CD14-positive monocyte (primary cell): ENCODE measurements around the gene COL25A1. TPM values are rescaled to one million over a fixed set of nuclear protein-coding genes. Genes with fewer than 3 reads are reported as not detected.

Experiments
- DNase-seq, 3 donors: peaks; one replicate each; pipeline ENCODE4 v3.0.0-alpha.2; 2011 to 2022
- H2AFZ ChIP-seq: 2 replicates; pipeline ENCODE4 v1.6.0; 2012; ENCODE audit warnings: mild to moderate bottlenecking, low read depth, low read length, inconsistent platforms; ENCODE audit not compliant: insufficient read depth, poor library complexity, severe bottlenecking
- H3K27ac ChIP-seq, 2 donors: 1 replicate in 1 of 2; 2 replicates in 1 of 2; pipeline ENCODE4 v1.5.1; 2012 to 2013; ENCODE audit warnings: low read length in 2 of 2, control low read depth in 1 of 2, inconsistent platforms in 1 of 2, low read depth in 1 of 2, mild to moderate bottlenecking in 1 of 2
- H3K27me3 ChIP-seq, 2 donors: one replicate each; pipeline versions ENCODE4 v1.6.0 to v1.6.1; 2011 to 2013; ENCODE audit warnings: low read length in 2 of 2; ENCODE audit not compliant: control insufficient read depth in 2 of 2, insufficient read depth in 2 of 2
- H3K36me3 ChIP-seq, 2 donors: replicated peaks in 1 of 2; 1 replicate in 1 of 2; 2 replicates in 1 of 2; pipeline versions ENCODE4 v1.5.1 to v1.6.1; 2012 to 2013; ENCODE audit warnings: low read length in 2 of 2, control low read depth in 1 of 2, inconsistent platforms in 1 of 2, mild to moderate bottlenecking in 1 of 2; ENCODE audit not compliant: insufficient read depth in 2 of 2, control insufficient read depth in 1 of 2
- H3K4me1 ChIP-seq, 2 donors: 1 replicate in 1 of 2; 2 replicates in 1 of 2; pipeline versions ENCODE4 v1.5.1 to v1.6.1; 2012 to 2013; ENCODE audit warnings: low read length in 2 of 2, control low read depth in 1 of 2, inconsistent platforms in 1 of 2, mild to moderate bottlenecking in 1 of 2, moderate library complexity in 1 of 2; ENCODE audit not compliant: insufficient read depth in 2 of 2, control insufficient read depth in 1 of 2
- H3K4me2 ChIP-seq: replicated peaks from 2 replicates; pipeline ENCODE3; 2012; ENCODE audit warnings: low read length, moderate library complexity, mild to moderate bottlenecking; ENCODE audit not compliant: poor library complexity, severe bottlenecking; ENCODE audit errors: extremely low read depth
- H3K4me3 ChIP-seq, 3 experiments: fragments of 200-600 bp in 1 of 3; sonication (generic) in 1 of 3; replicated peaks in 1 of 3; 1 replicate in 2 of 3; 2 replicates in 1 of 3; pipeline ENCODE4 v1.5.1; 2011 to 2013; ENCODE audit warnings: low read length in 3 of 3, mild to moderate bottlenecking in 3 of 3, control low read depth in 2 of 3, low read depth in 2 of 3, inconsistent platforms in 1 of 3, moderate library complexity in 1 of 3
- H3K79me2 ChIP-seq: 2 replicates; pipeline ENCODE4 v1.6.0; 2012; ENCODE audit warnings: mild to moderate bottlenecking, control low read depth, inconsistent platforms, low read length, moderate library complexity; ENCODE audit not compliant: insufficient read depth
- H3K9ac ChIP-seq: 2 replicates; pipeline ENCODE4 v1.6.0; 2017; ENCODE audit warnings: low read length, mild to moderate bottlenecking; ENCODE audit not compliant: insufficient read depth, poor library complexity, severe bottlenecking
- H3K9me3 ChIP-seq, 2 donors: replicated peaks in 1 of 2; 1 replicate in 1 of 2; 2 replicates in 1 of 2; pipeline versions ENCODE4 v1.5.1 to v1.6.1; 2012 to 2013; ENCODE audit warnings: low read length in 2 of 2, control low read depth in 1 of 2; ENCODE audit not compliant: control insufficient read depth in 1 of 2, insufficient read depth in 1 of 2
- H4K20me1 ChIP-seq: 2 replicates; pipeline ENCODE4 v1.6.0; 2012; ENCODE audit warnings: mild to moderate bottlenecking, low read length, control low read depth, moderate library complexity; ENCODE audit not compliant: insufficient read depth
- H3K27ac Mint-ChIP-seq, 7 donors: one replicate each; pipeline ENCODE4 v1.8.0; 2020; ENCODE audit warnings: mild to moderate bottlenecking in 7 of 7, mixed read lengths in 7 of 7, moderate library complexity in 6 of 7, inconsistent platforms in 2 of 7
- H3K27me3 Mint-ChIP-seq, 3 donors: one replicate each; pipeline ENCODE4 v1.8.0; 2021 to 2022; ENCODE audit warnings: low read depth in 3 of 3, mild to moderate bottlenecking in 3 of 3, mixed read lengths in 3 of 3, moderate library complexity in 3 of 3, inconsistent platforms in 1 of 3
- H3K36me3 Mint-ChIP-seq, 2 donors: one replicate each; pipeline ENCODE4 v1.8.0; 2020; ENCODE audit warnings: mixed read lengths in 2 of 2, inconsistent platforms in 1 of 2, mild to moderate bottlenecking in 1 of 2
- H3K4me1 Mint-ChIP-seq: one replicate; pipeline ENCODE4 v1.8.0; 2020; ENCODE audit warnings: mild to moderate bottlenecking, mixed read lengths
- H3K4me3 Mint-ChIP-seq, 2 donors: one replicate each; pipeline ENCODE4 v1.8.0; 2020; ENCODE audit warnings: mild to moderate bottlenecking in 2 of 2, mixed read lengths in 2 of 2, moderate library complexity in 1 of 2
- H3K9me3 Mint-ChIP-seq, 7 donors: one replicate each; pipeline ENCODE4 v1.8.0; 2020 to 2022; ENCODE audit warnings: mixed read lengths in 7 of 7, mild to moderate bottlenecking in 6 of 7, moderate library complexity in 6 of 7, inconsistent platforms in 2 of 7
- WGBS: methylation state at CpG from one replicate; pipeline ENCODE4 v1.1.5; 2013; ENCODE audit warnings: missing lambda C conversion rate; ENCODE audit not compliant: insufficient coverage; 5-methylcytosine and 5-hydroxymethylcytosine counted together
- intact Hi-C, 2 donors: fragments of 100-400 bp; cut with micrococcal nuclease; formaldehyde crosslinking; loops; one replicate each; pipeline versions ENCODE4 v1.15.0 to v1.15.1; 2023
- polyA plus RNA-seq, 3 donors: library from polyadenylated mRNA; depleted of rRNA in 1 of 3; unstranded in 2 of 3; stranded (reverse) in 1 of 3; fragments of 300-500 nt in 2 of 3; fragments of >200 nt in 1 of 3; fragmentation: Illumina TruSeq in 2 of 3; gene quantifications; 1 replicate in 2 of 3; 2 replicates in 1 of 3; pipeline ENCODE4 v1.2.3, GENCODE V29; 2012 to 2021
- TF ChIP-seq, protein P1 (sequence below): fragments of 200-600 bp; IDR thresholded peaks from one replicate; pipeline ENCODE4 v1.8.0; 2022; ENCODE audit warnings: antibody characterized with exemption, mild to moderate bottlenecking

COL25A1 gene
- polyA plus RNA-seq, 3 donors = not detected

DNA sequence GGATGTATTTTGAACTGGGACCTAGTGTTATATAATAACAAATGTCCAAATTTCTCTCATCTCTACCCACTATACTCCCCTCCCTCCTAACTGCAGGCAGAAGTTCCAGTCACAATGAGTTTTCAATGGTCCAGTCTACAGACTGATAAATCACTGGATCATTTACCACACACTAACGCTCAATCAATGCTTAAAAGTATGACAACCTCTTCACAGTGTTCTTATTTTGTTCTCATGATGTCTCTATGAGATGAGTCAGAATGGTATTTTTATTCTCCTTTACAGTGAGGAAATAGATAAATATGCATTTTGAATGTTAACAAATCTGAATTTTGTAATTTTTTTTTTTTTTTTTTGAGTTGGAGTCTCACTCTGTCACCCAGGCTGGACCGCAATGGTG lies 455.9 kb downstream of the COL25A1 start:
- Histone ChIP-seq H3K9me3 (no peaks in the 10 kb centered on the region), H3K4me1 (no peaks in the 10 kb centered on the region), H3K27me3 (no peaks in the 10 kb centered on the region), H4K20me1 (no peaks in the 10 kb centered on the region), H3K27ac (no peak overlapping the region), H3K9ac (no peak overlapping the region), H2AFZ (no peak overlapping the region), H3K36me3 (no peaks in the 10 kb centered on the region), H3K4me3 (no peak overlapping the region), H3K79me2 (no peaks in the 10 kb centered on the region), H3K4me2 (no peak overlapping the region)
- no peaks in the 10 kb centered on the region for H3K36me3 Mint-ChIP-seq
- no peak overlapping the region for H3K27ac Mint-ChIP-seq
- peaks cover 0 to 4% (median 0%) of the 10 kb centered on the region in 3 donors for H3K27me3 Mint-ChIP-seq
- intact Hi-C loops = no loop called here
- H3K9me3 Mint-ChIP-seq = no peaks in the 10 kb centered on the region
- no peaks in the 10 kb centered on the region for H3K4me1 Mint-ChIP-seq
- H3K4me3 Mint-ChIP-seq = no peak overlapping the region
- no peak for DNase-seq
- TF ChIP-seq, protein P1, sequence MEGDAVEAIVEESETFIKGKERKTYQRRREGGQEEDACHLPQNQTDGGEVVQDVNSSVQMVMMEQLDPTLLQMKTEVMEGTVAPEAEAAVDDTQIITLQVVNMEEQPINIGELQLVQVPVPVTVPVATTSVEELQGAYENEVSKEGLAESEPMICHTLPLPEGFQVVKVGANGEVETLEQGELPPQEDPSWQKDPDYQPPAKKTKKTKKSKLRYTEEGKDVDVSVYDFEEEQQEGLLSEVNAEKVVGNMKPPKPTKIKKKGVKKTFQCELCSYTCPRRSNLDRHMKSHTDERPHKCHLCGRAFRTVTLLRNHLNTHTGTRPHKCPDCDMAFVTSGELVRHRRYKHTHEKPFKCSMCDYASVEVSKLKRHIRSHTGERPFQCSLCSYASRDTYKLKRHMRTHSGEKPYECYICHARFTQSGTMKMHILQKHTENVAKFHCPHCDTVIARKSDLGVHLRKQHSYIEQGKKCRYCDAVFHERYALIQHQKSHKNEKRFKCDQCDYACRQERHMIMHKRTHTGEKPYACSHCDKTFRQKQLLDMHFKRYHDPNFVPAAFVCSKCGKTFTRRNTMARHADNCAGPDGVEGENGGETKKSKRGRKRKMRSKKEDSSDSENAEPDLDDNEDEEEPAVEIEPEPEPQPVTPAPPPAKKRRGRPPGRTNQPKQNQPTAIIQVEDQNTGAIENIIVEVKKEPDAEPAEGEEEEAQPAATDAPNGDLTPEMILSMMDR = no peak
- 100% methylated on average over 1 of the region's 2 CpGs for WGBS

DNA sequence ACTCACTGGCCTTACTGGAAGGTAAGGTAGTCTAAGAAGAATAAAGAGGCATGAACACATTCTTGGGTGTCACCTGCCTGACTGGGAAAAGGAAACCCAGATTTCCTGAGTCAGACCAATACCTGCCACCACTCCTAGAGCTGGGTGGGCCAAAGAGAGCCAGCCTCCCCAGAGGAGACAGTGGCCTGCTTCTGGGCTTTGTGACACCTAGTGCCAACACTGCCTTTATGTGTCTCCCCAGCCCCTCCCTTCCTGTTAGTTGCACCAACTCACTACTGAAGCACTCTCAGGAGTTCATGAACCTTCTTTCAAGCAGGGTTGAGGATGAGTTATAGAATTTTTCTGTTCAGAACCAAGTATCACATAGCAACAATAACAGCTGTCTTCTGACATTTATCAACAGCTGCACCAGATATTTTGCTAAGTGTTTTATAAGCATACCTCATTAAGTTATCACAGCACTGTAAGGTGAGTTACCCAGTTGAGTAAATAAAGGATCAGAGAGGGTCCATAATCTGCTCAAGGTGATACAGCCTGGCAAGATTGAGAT lies 462.0 kb downstream of the COL25A1 start:
- H3K27ac ChIP-seq = no peak overlapping the region

More for the DNA sequence above, 462.0 kb downstream of the COL25A1 start:
- Mint-ChIP-seq H3K9me3 (no peaks in the 10 kb centered on the region), H3K27ac (no peak overlapping the region), H3K36me3 (no peaks in the 10 kb centered on the region), H3K4me3 (no peak overlapping the region), H3K4me1 (no peaks in the 10 kb centered on the region), H3K27me3 (peaks cover 0 to 6% (median 0%) of the 10 kb centered on the region in 3 donors)
- Histone ChIP-seq H3K27me3 (no peaks in the 10 kb centered on the region), H2AFZ (no peak overlapping the region), H3K4me2 (no peak overlapping the region), H3K9me3 (no peaks in the 10 kb centered on the region), H3K9ac (no peak overlapping the region), H4K20me1 (no peaks in the 10 kb centered on the region), H3K4me1 (no peaks in the 10 kb centered on the region), H3K79me2 (no peaks in the 10 kb centered on the region), H3K4me3 (no peak overlapping the region), H3K36me3 (no peaks in the 10 kb centered on the region)
- intact Hi-C loops = no loop called here
- DNase-seq = no peak
- TF ChIP-seq, protein P1 = no peak
